GM12878 (cell line): Measurements from ENCODE around the gene DPY19L2. TPM values are rescaled to one million over a fixed set of nuclear protein-coding genes. Genes with fewer than 3 reads are reported as not detected.
"Not testable (repeated sequence)": the region's sequence is repeated elsewhere in the genome, so short reads cannot be mapped to it uniquely, and the experiment has no call there.

Experiments used
- ATAC-seq: fragments of 200-7000 bp; cut with Tn5 transposase; 3 replicates; pipeline ENCODE4 v1.9.1; 2020; ENCODE audit warnings: mild to moderate bottlenecking, moderate library complexity
- BruUV-seq: library from RNA; stranded (reverse); fragments of 400-500 nt; replicated peaks from 2 replicates; lab custom pipeline; 2021; lab: Mats Ljungman, UMichigan
- CTCF ChIA-PET: fragments of 300-600 bp; sonication (Branson Sonifier 250); formaldehyde crosslinking; extraction: SDS; loops from one replicate; lab custom pipeline; 2021; ENCODE audit warnings: inconsistent platforms; lab: Yijun Ruan, JAX
- POLR2A ChIA-PET: fragments of 350-600 bp; formaldehyde crosslinking; extraction: SDS; loops from one replicate; lab custom pipeline; 2021; ENCODE audit warnings: inconsistent platforms; lab: Charles Lee
- RAD21 ChIA-PET: fragments of 300-600 bp; sonication (Branson Sonifier 250); formaldehyde crosslinking; loops from one replicate; lab custom pipeline; 2023; ENCODE audit warnings: antibody characterized with exemption; ENCODE audit not compliant: unreplicated experiment; lab: Charles Lee
- SMC1A ChIA-PET: fragments of 300-600 bp; sonication (Branson Sonifier 250); formaldehyde crosslinking; loops from one replicate; lab custom pipeline; 2023; ENCODE audit not compliant: unreplicated experiment, uncharacterized antibody; lab: Charles Lee
- DNase-seq: peaks from one replicate; pipeline ENCODE4 v3.0.0-alpha.2; 2011; ENCODE audit warnings: low read depth, low spot score
- FAIRE-seq: peaks from 3 replicates; lab custom pipeline; 2011; peaks lifted over from hg19 to GRCh38; lab: Jason Lieb, UNC
- H2AFZ ChIP-seq: 2 replicates; pipeline ENCODE4 v1.6.0; 2011; ENCODE audit warnings: low read depth, low read length, control low read depth; ENCODE audit not compliant: control insufficient read depth
- H3K27ac ChIP-seq: 2 replicates; pipeline ENCODE4 v1.5.1; 2011; ENCODE audit warnings: control low read depth; ENCODE audit not compliant: control insufficient read depth, insufficient read depth
- H3K27me3 ChIP-seq, 2 experiments: replicated peaks in 1 of 2; 2 replicates each; pipeline versions ENCODE4 v1.6.0 to v1.6.1; 2011; ENCODE audit warnings: low read length in 1 of 2; ENCODE audit not compliant: control insufficient read depth in 2 of 2, insufficient read depth in 2 of 2
- H3K36me3 ChIP-seq, 2 experiments: 2 replicates each; pipeline ENCODE4 v1.5.1; 2011; ENCODE audit warnings: low read length in 1 of 2; ENCODE audit not compliant: control insufficient read depth in 2 of 2, insufficient read depth in 2 of 2
- H3K4me1 ChIP-seq: 2 replicates; pipeline ENCODE4 v1.6.1; 2011; ENCODE audit warnings: mild to moderate bottlenecking, low read length, moderate library complexity, mixed read lengths; ENCODE audit not compliant: control insufficient read depth, insufficient read depth
- H3K4me2 ChIP-seq: 2 replicates; pipeline ENCODE4 v1.6.0; 2011; ENCODE audit warnings: control low read depth; ENCODE audit not compliant: control insufficient read depth, insufficient read depth
- H3K4me3 ChIP-seq: fragments of 200-600 bp; sonication (generic); 2 replicates; pipeline ENCODE4 v1.5.1; 2016
- H3K79me2 ChIP-seq: 2 replicates; pipeline ENCODE4 v1.6.0; 2011; ENCODE audit warnings: low read length; ENCODE audit not compliant: control insufficient read depth, insufficient read depth
- H3K9ac ChIP-seq: 2 replicates; pipeline ENCODE4 v1.8.0; 2011; ENCODE audit warnings: low read length, control low read depth, mixed read lengths; ENCODE audit not compliant: control insufficient read depth, insufficient read depth
- H3K9me3 ChIP-seq: replicated peaks from 3 replicates; pipeline ENCODE4 v1.5.1; 2011; ENCODE audit warnings: mild to moderate bottlenecking, low read length; ENCODE audit not compliant: control insufficient read depth, insufficient read depth
- H4K20me1 ChIP-seq: 2 replicates; pipeline ENCODE4 v1.6.0; 2011; ENCODE audit not compliant: control insufficient read depth, insufficient read depth
- WGBS: methylation state at CpG from one replicate; pipeline ENCODE4 v1.1.6; 2016; ENCODE audit warnings: low lambda C conversion rate; ENCODE audit not compliant: insufficient replicate concordance, insufficient coverage; ENCODE audit errors: missing lambda C conversion rate; 5-methylcytosine and 5-hydroxymethylcytosine counted together
- in situ Hi-C: fragments of 300-500 bp; cut with MboI; formaldehyde crosslinking; loops from 9 replicates; pipeline ENCODE4 v1.14.3; 2018; ENCODE audit warnings: mixed read lengths
- intact Hi-C: fragments of 100-400 bp; cut with micrococcal nuclease; formaldehyde crosslinking; loops from one replicate; pipeline ENCODE4 v1.14.2; 2022; ENCODE audit not compliant: unreplicated experiment
- polyA plus RNA-seq, 11 experiments: library from polyadenylated mRNA; depleted of rRNA in 4 of 11; unstranded in 6 of 11; stranded (reverse) in 5 of 11; fragments of >200 nt; fragmentation: Nextera tagmentation in 4 of 11; fragmentation: Illumina TruSeq in 1 of 11; extraction: Ambion mirVana in 4 of 11; extraction: Trizol in 1 of 11; gene quantifications; 1 replicate in 1 of 11; 2 replicates in 10 of 11; pipeline versions ENCODE4 v1.2.1 to v1.2.3, GENCODE V29; 2011 to 2016; ENCODE audit warnings: inconsistent platforms in 2 of 11, missing spikeins in 2 of 11, low read depth in 1 of 11
- total RNA-seq, 4 experiments: library from RNA; depleted of rRNA in 3 of 4; stranded (reverse); fragments of >200 nt in 3 of 4; fragmentation: Illumina TruSeq in 1 of 4; extraction: Trizol in 1 of 4; gene quantifications; 2 replicates each; pipeline versions ENCODE4 v1.2.1 to v1.2.3, GENCODE V29; 2013 to 2021

The DPY19L2 gene
- total and polyA plus RNA-seq, 10 of the 15 experiments (the other 5 are each of a cell fraction or from before 2014, with no cell fraction given), result 0.04 to 1.0 (median 0.18) TPM; not detected in 4

DNA sequence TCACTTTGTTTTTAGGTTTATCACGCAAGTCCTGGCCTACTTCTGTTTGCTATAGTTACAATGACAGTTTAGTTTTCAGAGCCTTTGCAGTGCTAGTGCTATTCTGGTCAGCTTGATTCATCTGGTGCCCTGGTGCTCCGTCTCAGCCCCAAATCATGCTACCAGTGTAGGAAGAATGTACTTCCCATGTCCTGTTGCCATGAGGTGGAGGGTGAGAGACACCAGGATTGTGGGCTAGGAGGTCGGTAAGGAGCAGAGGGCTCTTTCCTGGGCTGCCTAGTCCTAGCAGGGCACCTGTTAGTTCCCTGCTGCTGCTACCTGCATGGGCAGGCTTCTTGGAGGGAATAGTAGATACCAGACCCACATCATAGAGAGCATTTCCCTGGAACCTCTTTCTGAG, 63.3 kb downstream of the DPY19L2 start:
- H3K79me2 ChIP-seq, FAIRE-seq, RAD21 ChIA-PET, H3K4me1 ChIP-seq, H3K9ac ChIP-seq, DNase-seq, in situ Hi-C loops, H3K27me3 ChIP-seq, BruUV-seq, H3K4me2 ChIP-seq, H3K36me3 ChIP-seq, POLR2A ChIA-PET, CTCF ChIA-PET, H2AFZ ChIP-seq, H3K9me3 ChIP-seq, H3K4me3 ChIP-seq, H4K20me1 ChIP-seq, intact Hi-C loops, ATAC-seq, SMC1A ChIA-PET, H3K27ac ChIP-seq: not testable (repeated sequence)
- 23% methylated on average over 3 of the region's 3 CpGs for WGBS

DNA sequence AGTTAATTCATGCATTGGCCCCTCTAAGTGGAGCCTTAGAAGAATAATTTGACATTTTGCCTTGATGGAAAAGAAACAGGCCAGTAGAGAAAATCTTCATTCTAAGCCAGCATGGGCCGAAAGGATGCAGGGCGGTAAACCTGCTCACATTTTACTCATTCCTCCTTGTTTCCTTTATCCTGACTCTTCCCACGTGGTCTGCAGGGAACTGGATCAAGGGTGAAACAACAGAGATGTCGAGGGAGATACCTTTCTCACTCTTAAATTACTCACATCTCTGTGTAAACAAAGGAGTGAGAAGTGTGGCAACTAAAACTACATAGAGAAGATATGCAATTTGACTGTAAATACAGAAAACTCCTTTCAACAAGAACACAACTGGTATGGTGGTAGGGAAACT, 73.5 kb downstream of the DPY19L2 start:
- H3K9me3 ChIP-seq, H4K20me1 ChIP-seq, H3K27ac ChIP-seq, BruUV-seq, FAIRE-seq, ATAC-seq, POLR2A ChIA-PET, H2AFZ ChIP-seq, H3K36me3 ChIP-seq, in situ Hi-C loops, H3K79me2 ChIP-seq, CTCF ChIA-PET, SMC1A ChIA-PET, RAD21 ChIA-PET, H3K9ac ChIP-seq, H3K27me3 ChIP-seq, DNase-seq, intact Hi-C loops, H3K4me2 ChIP-seq, H3K4me1 ChIP-seq, H3K4me3 ChIP-seq: not testable (repeated sequence)
- 28% methylated on average over 4 of the region's 4 CpGs for WGBS

DNA sequence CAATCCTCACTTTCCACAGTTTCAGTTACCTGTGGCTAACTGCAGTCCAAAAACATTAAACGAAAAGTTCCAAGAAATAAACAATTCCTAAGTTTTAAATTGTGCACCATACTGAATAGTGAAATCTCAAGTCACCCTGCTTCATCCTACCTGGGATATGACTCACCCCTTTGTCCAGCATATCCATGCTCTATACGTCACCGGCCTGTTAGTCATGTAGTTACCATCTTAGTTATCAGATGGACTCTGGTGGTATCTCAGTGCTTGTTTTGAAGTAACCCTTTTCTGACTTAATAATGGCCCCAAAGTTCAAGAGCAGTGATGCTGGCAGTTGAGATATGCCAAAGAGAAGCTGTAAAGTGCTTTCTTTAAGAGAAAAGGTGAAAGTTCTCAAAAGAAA, 83.9 kb downstream of the DPY19L2 start:
- H3K9ac ChIP-seq, H4K20me1 ChIP-seq, POLR2A ChIA-PET, ATAC-seq, H3K4me3 ChIP-seq, H3K27me3 ChIP-seq, H3K4me1 ChIP-seq, DNase-seq, H3K36me3 ChIP-seq, intact Hi-C loops, H3K9me3 ChIP-seq, RAD21 ChIA-PET, H3K79me2 ChIP-seq, H3K4me2 ChIP-seq, FAIRE-seq, H2AFZ ChIP-seq, H3K27ac ChIP-seq, SMC1A ChIA-PET, BruUV-seq, CTCF ChIA-PET, in situ Hi-C loops: not testable (repeated sequence)
- 60% methylated on average over 3 of the region's 3 CpGs for WGBS

DNA sequence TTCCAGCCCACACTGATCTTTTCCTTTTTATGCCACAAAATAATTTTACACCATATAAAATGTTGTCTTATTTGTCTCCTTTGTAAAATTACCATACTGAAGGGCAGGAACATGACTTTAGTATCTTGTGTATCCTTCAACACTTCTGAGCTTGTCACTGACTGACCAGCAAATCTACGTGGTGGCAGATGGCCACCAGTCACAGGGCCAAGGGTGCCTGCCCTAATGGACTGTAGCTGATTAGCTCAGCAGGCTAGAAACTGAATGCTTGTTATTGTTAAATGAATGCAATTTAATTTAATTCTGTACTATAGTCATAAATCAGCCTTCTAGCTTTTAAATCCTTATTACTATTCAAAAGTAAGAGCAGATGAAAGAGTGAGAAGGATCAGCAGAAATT, 85.0 kb downstream of the DPY19L2 start:
- DNase-seq, RAD21 ChIA-PET, H4K20me1 ChIP-seq, H3K27me3 ChIP-seq, H3K27ac ChIP-seq, BruUV-seq, H3K36me3 ChIP-seq, H3K4me3 ChIP-seq, POLR2A ChIA-PET, H2AFZ ChIP-seq, ATAC-seq, H3K9ac ChIP-seq, H3K9me3 ChIP-seq, H3K4me2 ChIP-seq, H3K4me1 ChIP-seq, FAIRE-seq, SMC1A ChIA-PET, CTCF ChIA-PET, in situ Hi-C loops, H3K79me2 ChIP-seq, intact Hi-C loops: not testable (repeated sequence)
- WGBS, result 0% methylated on average over 1 of the region's 1 CpG
